Spleen (tissue), 11 donors: ENCODE results near the gene ART1. TPM values are rescaled to one million over a fixed set of nuclear protein-coding genes. Genes with fewer than 3 reads are reported as not detected.

Experiments used
- DNase-seq: peaks from one replicate; pipeline ENCODE4 v3.0.0-alpha.2; 2020
- H3K27ac ChIP-seq, 8 donors: fragments of 200-600 bp; sonication (generic) in 7 of 8; 1 replicate in 4 of 8; 2 replicates in 4 of 8; pipeline versions ENCODE4 v1.5.0 to v1.8.0; 2016 to 2021; ENCODE audit warnings: inconsistent platforms in 4 of 8, mild to moderate bottlenecking in 4 of 8, moderate library complexity in 1 of 8
- H3K27me3 ChIP-seq, 7 donors: fragments of 200-600 bp; sonication (generic) in 6 of 7; replicated peaks in 1 of 7; 1 replicate in 4 of 7; 2 replicates in 3 of 7; pipeline versions ENCODE4 v1.5.0 to v1.8.0; 2016 to 2021; ENCODE audit warnings: inconsistent platforms in 3 of 7, mild to moderate bottlenecking in 1 of 7
- H3K36me3 ChIP-seq, 6 donors: fragments of 200-600 bp; sonication (generic) in 5 of 6; 1 replicate in 4 of 6; 2 replicates in 2 of 6; pipeline versions ENCODE4 v1.5.0 to v1.8.0; 2016 to 2021; ENCODE audit warnings: inconsistent platforms in 2 of 6
- H3K4me1 ChIP-seq, 6 donors: fragments of 200-600 bp; sonication (generic) in 5 of 6; 1 replicate in 3 of 6; 2 replicates in 3 of 6; pipeline versions ENCODE4 v1.5.0 to v1.8.0; 2016 to 2021; ENCODE audit warnings: inconsistent platforms in 3 of 6
- H3K4me3 ChIP-seq, 8 donors: fragments of 200-600 bp; sonication (generic) in 7 of 8; 1 replicate in 4 of 8; 2 replicates in 4 of 8; pipeline versions ENCODE4 v1.5.0 to v1.8.0; 2016 to 2021; ENCODE audit warnings: inconsistent platforms in 4 of 8, mild to moderate bottlenecking in 4 of 8, moderate library complexity in 2 of 8
- H3K9me3 ChIP-seq, 8 donors: fragments of 200-600 bp; sonication (generic) in 7 of 8; 1 replicate in 4 of 8; 2 replicates in 4 of 8; pipeline versions ENCODE4 v1.5.0 to v1.8.0; 2016 to 2021; ENCODE audit warnings: inconsistent platforms in 4 of 8
- CTCF ChIP-seq, 11 experiments: fragments of 200-600 bp in 7 of 11; fragments of 450-650 bp in 4 of 11; sonication (generic) in 4 of 11; IDR thresholded peaks in 8 of 11; conservative IDR thresholded peaks in 3 of 11; 1 replicate in 7 of 11; 2 replicates in 4 of 11; pipeline versions ENCODE4 v1.4.0 to v1.8.0; 2016 to 2021; ENCODE audit warnings: antibody characterized with exemption in 11 of 11, inconsistent platforms in 4 of 11, mild to moderate bottlenecking in 1 of 11
- POLR2A ChIP-seq, 3 donors: fragments of 450-650 bp; IDR thresholded peaks; one replicate each; pipeline ENCODE4 v1.5.1; 2017; ENCODE audit warnings: antibody characterized with exemption in 3 of 3, mild to moderate bottlenecking in 1 of 3
- POLR2AphosphoS5 ChIP-seq, 3 donors: sonication (generic); formaldehyde crosslinking; IDR thresholded peaks; one replicate each; pipeline ENCODE4 v1.5.1; 2017; ENCODE audit warnings: antibody characterized with exemption in 3 of 3
- WGBS, 5 donors: extraction: QIAGEN DNeasy Blood & Tissue Kit in 3 of 5; methylation state at CpG; one replicate each; pipeline versions ENCODE4 v1.1.5 to v1.1.7; 2013 to 2018; 5-methylcytosine and 5-hydroxymethylcytosine counted together
- intact Hi-C: fragments of 100-400 bp; cut with DNase I; formaldehyde crosslinking; loops from one replicate; pipeline ENCODE4 v1.15.0; 2023; ENCODE audit warnings: low total_unique reads
- polyA plus RNA-seq, 3 donors: library from polyadenylated mRNA; stranded (reverse); fragments of 200-250 nt; gene quantifications; one replicate each; pipeline ENCODE4 v1.2.1, GENCODE V29; 2013
- total RNA-seq, 7 donors: library from RNA; depleted of rRNA in 3 of 7; stranded (reverse); fragments of >200 nt in 3 of 7; fragmentation: NEBNext Ultra II Directional in 4 of 7; extraction: Animal tissue kit (Norgen Biotek cat#: 25700) in 4 of 7; gene quantifications; one replicate each; pipeline versions ENCODE4 v1.1.0 to v1.2.1, GENCODE V29; 2016 to 2021
- donor health status: healthy with polysubstance abuse.
- donor health status: DM: no; HTN: no; CAD: no; lungs with moderate emphysema.
- donor health status: DM: no; HTN: no; CAD: no.
- donor health status: Bipolar disorder and iron deficiency.
- donor health status: healthy.
- donor health status: DM: no; HTN: no; CAD: no.
- donor health status: DM: yes; HTN: yes; CAD: no.

ART1 gene
- total and polyA plus RNA-seq, 10 donors: not detected

- intact Hi-C loops: no loop called here
- no peak overlapping the region for H3K27ac ChIP-seq
Measured at GRCh38 chr11:3700910-3701309, 56.0 kb downstream of the ART1 start.

GRCh38 chr11:3703383-3703782, 58.5 kb downstream of the ART1 start:
- intact Hi-C loops: no loop called here
- H3K27me3 ChIP-seq: no peaks in the 10 kb centered on the region
- no peaks in the 10 kb centered on the region for H3K4me1 ChIP-seq
- H3K9me3 ChIP-seq: no peaks in the 10 kb centered on the region
- 91 to 99% (median 93%) methylated on average over 3 of the region's 3 CpGs for WGBS, 5 donors
- peaks cover 7 to 100% (median 86%) of the 10 kb centered on the region in 6 donors for H3K36me3 ChIP-seq
- no peak for DNase-seq
- H3K27ac ChIP-seq: no peak overlapping the region
- H3K4me3 ChIP-seq: no peak overlapping the region
- TF ChIP-seq POLR2A (IDR thresholded peaks at IDR 0.05): no peak
- TF ChIP-seq POLR2AphosphoS5 (IDR thresholded peaks at IDR 0.05): no peak
- TF ChIP-seq CTCF (IDR thresholded peaks at IDR 0.05 in 8 of 11, conservative IDR thresholded peaks at IDR 0.05 in 3 of 11): no peak

More at GRCh38 chr11:3700910-3701309, 56.0 kb downstream of the ART1 start:
- no peaks in the 10 kb centered on the region for H3K4me1 ChIP-seq
- H3K27me3 ChIP-seq: no peaks in the 10 kb centered on the region
- 92 to 99% (median 93%) methylated on average over 2 of the region's 2 CpGs for WGBS, 5 donors
- no peaks in the 10 kb centered on the region for H3K9me3 ChIP-seq
- H3K4me3 ChIP-seq: no peak overlapping the region
- no peak for TF ChIP-seq POLR2AphosphoS5 (IDR thresholded peaks at IDR 0.05)
- TF ChIP-seq CTCF (IDR thresholded peaks at IDR 0.05 in 8 of 11, conservative IDR thresholded peaks at IDR 0.05 in 3 of 11): no peak
- TF ChIP-seq POLR2A (IDR thresholded peaks at IDR 0.05): no peak
- H3K36me3 ChIP-seq: peaks cover 7 to 100% (median 92%) of the 10 kb centered on the region in 6 donors
- DNase-seq: no peak

GRCh38 chr11:3707176-3707575, 62.2 kb downstream of the ART1 start:
- Histone ChIP-seq H3K4me1 (peaks cover 0 to 5% (median 0%) of the 10 kb centered on the region in 6 donors), H3K9me3 (no peaks in the 10 kb centered on the region), H3K4me3 (no peak overlapping the region), H3K27ac (no peak overlapping the region), H3K27me3 (no peaks in the 10 kb centered on the region), H3K36me3 (peaks cover 0 to 98% (median 83%) of the 10 kb centered on the region in 6 donors)
- no peak for TF ChIP-seq POLR2A (IDR thresholded peaks at IDR 0.05)
- no peak for TF ChIP-seq CTCF (IDR thresholded peaks at IDR 0.05 in 8 of 11, conservative IDR thresholded peaks at IDR 0.05 in 3 of 11)
- TF ChIP-seq POLR2AphosphoS5 (IDR thresholded peaks at IDR 0.05): no peak
- DNase-seq: no peak
- intact Hi-C loops: no loop called here
- WGBS, 5 donors: 91 to 98% (median 96%) methylated on average over 2 of the region's 2 CpGs

GRCh38 chr11:3709977-3710376, 65.0 kb downstream of the ART1 start:
- H3K36me3 ChIP-seq: peaks cover 11 to 98% (median 83%) of the 10 kb centered on the region in 6 donors
- WGBS, 5 donors: 58 to 94% (median 81%) methylated on average over 1 of the region's 1 CpG
- peaks cover 0 to 5% (median 0%) of the 10 kb centered on the region in 6 donors for H3K4me1 ChIP-seq
- TF ChIP-seq CTCF (IDR thresholded peaks at IDR 0.05 in 8 of 11, conservative IDR thresholded peaks at IDR 0.05 in 3 of 11) (no peak), POLR2A (IDR thresholded peaks at IDR 0.05) (no peak), POLR2AphosphoS5 (IDR thresholded peaks at IDR 0.05) (no peak)
- intact Hi-C loops: loop anchor here (10.0 kb wide), 1 partner anchor 65 kb away; no protein-coding TSS in a partner anchor
- DNase-seq: no peak
- no peak overlapping the region for H3K4me3 ChIP-seq
- H3K9me3 ChIP-seq: no peaks in the 10 kb centered on the region
- no peaks in the 10 kb centered on the region for H3K27me3 ChIP-seq
- H3K27ac ChIP-seq: no peak overlapping the region
